Uterus (tissue), 4 donors: Measurements from ENCODE around the gene GALNT12. TPM values are rescaled to one million over a fixed set of nuclear protein-coding genes. Genes with fewer than 3 reads are reported as not detected.

Experiments used
- DNase-seq, 2 donors: peaks; one replicate each; pipeline ENCODE4 v3.0.0-alpha.2; 2019 to 2020
- H3K27ac ChIP-seq, 2 donors: fragments of 200-600 bp; sonication (generic); 1 replicate in 1 of 2; 2 replicates in 1 of 2; pipeline ENCODE4 v1.5.1; 2016 to 2018
- H3K27me3 ChIP-seq, 2 donors: fragments of 200-600 bp; sonication (generic); one replicate each; pipeline ENCODE4 v1.5.1; 2018 to 2019; ENCODE audit warnings: control low read depth in 1 of 2
- H3K36me3 ChIP-seq, 2 donors: fragments of 200-600 bp; sonication (generic); one replicate each; pipeline ENCODE4 v1.5.1; 2019; ENCODE audit warnings: control low read depth in 1 of 2
- H3K4me1 ChIP-seq, 2 donors: fragments of 200-600 bp; sonication (generic); one replicate each; pipeline ENCODE4 v1.5.1; 2018 to 2019; ENCODE audit warnings: control low read depth in 1 of 2
- H3K4me3 ChIP-seq, 2 donors: fragments of 200-600 bp; sonication (generic); 1 replicate in 1 of 2; 2 replicates in 1 of 2; pipeline ENCODE4 v1.5.1; 2018 to 2019; ENCODE audit warnings: mild to moderate bottlenecking in 1 of 2
- H3K9me3 ChIP-seq, 2 donors: fragments of 200-600 bp; sonication (generic); one replicate each; pipeline ENCODE4 v1.5.1; 2019; ENCODE audit warnings: control low read depth in 1 of 2
- POLR2A ChIP-seq, 2 donors: fragments of 450-650 bp; IDR thresholded peaks; one replicate each; pipeline ENCODE4 v1.6.1; 2016; ENCODE audit warnings: antibody characterized with exemption in 2 of 2, mild to moderate bottlenecking in 1 of 2, moderate library complexity in 1 of 2
- intact Hi-C: fragments of 100-400 bp; cut with DNase I; formaldehyde crosslinking; loops from one replicate; pipeline ENCODE4 v1.15.1; 2023; ENCODE audit warnings: low total_unique reads
- total RNA-seq, 4 donors: library from RNA; depleted of rRNA in 3 of 4; stranded (reverse); fragments of >200 nt in 3 of 4; gene quantifications; one replicate each; pipeline versions ENCODE4 v1.1.0 to v1.2.4, GENCODE V29; 2014 to 2023
- TF ChIP-seq, protein P1 (sequence below), 4 experiments: fragments of 200-600 bp in 2 of 4; fragments of 450-650 bp in 2 of 4; sonication (generic) in 2 of 4; IDR thresholded peaks; one replicate each; pipeline ENCODE4 v1.5.1; 2016 to 2019; ENCODE audit warnings: antibody characterized with exemption in 4 of 4, mild to moderate bottlenecking in 2 of 4, moderate library complexity in 1 of 4
- donor health status: DM: yes; HTN: yes; CAD: no.

Gene GALNT12
- total RNA-seq, 4 donors from 2014 or later, result 0.29 to 9.3 (median 2.5) TPM; not detected in 1

GRCh38 chr9:98834386-98834785 lies 26.9 kb downstream of the GALNT12 start:
- H3K36me3 ChIP-seq, result no peaks in the 10 kb centered on the region
- no peaks in the 10 kb centered on the region for H3K27me3 ChIP-seq
- no peaks in the 10 kb centered on the region for H3K9me3 ChIP-seq
- no peaks in the 10 kb centered on the region for H3K4me1 ChIP-seq
- no peak for TF ChIP-seq POLR2A (IDR thresholded peaks at IDR 0.05)
- TF ChIP-seq, protein P1, sequence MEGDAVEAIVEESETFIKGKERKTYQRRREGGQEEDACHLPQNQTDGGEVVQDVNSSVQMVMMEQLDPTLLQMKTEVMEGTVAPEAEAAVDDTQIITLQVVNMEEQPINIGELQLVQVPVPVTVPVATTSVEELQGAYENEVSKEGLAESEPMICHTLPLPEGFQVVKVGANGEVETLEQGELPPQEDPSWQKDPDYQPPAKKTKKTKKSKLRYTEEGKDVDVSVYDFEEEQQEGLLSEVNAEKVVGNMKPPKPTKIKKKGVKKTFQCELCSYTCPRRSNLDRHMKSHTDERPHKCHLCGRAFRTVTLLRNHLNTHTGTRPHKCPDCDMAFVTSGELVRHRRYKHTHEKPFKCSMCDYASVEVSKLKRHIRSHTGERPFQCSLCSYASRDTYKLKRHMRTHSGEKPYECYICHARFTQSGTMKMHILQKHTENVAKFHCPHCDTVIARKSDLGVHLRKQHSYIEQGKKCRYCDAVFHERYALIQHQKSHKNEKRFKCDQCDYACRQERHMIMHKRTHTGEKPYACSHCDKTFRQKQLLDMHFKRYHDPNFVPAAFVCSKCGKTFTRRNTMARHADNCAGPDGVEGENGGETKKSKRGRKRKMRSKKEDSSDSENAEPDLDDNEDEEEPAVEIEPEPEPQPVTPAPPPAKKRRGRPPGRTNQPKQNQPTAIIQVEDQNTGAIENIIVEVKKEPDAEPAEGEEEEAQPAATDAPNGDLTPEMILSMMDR (IDR thresholded peaks at IDR 0.05), result no peak
- intact Hi-C loops, result no loop called here
- H3K4me3 ChIP-seq, result no peak overlapping the region
- H3K27ac ChIP-seq, result no peak overlapping the region
- no peak for DNase-seq

DNA sequence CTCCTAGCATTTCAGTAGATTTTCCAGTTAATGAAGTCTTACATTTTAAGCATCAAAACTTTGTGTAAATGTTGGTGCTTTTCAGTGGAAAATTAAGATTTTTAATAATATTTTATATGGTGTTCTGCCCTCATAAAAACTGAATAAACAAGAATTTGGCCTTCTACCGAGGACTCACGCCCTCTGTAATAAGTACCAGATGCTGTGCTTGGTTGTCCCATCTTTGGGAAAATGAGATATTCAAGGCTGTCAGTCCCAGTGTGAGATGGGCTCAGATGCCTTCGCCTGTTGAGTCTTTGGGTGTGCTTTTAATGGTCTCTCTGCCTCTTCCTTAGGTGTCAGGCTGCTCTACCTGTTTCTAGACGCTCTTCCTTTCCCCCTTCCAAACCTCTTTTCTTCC lies 28.7 kb downstream of the GALNT12 start:
- H3K27ac ChIP-seq, result no peak overlapping the region
- no peaks in the 10 kb centered on the region for H3K9me3 ChIP-seq
- H3K4me1 ChIP-seq, result no peaks in the 10 kb centered on the region
- H3K36me3 ChIP-seq, result no peaks in the 10 kb centered on the region
- no peak for DNase-seq
- H3K27me3 ChIP-seq, result no peaks in the 10 kb centered on the region
- intact Hi-C loops, result no loop called here
- H3K4me3 ChIP-seq, result no peak overlapping the region
- TF ChIP-seq, protein P1 (IDR thresholded peaks at IDR 0.05), result no peak
- no peak for TF ChIP-seq POLR2A (IDR thresholded peaks at IDR 0.05)

GRCh38 chr9:98837516-98837915 lies 30.0 kb downstream of the GALNT12 start:
- intact Hi-C loops, result no loop called here
- TF ChIP-seq POLR2A (IDR thresholded peaks at IDR 0.05), result no peak
- TF ChIP-seq, protein P1 (IDR thresholded peaks at IDR 0.05), result no peak
- no peaks in the 10 kb centered on the region for H3K4me1 ChIP-seq
- no peaks in the 10 kb centered on the region for H3K27me3 ChIP-seq
- H3K36me3 ChIP-seq, result no peaks in the 10 kb centered on the region
- no peak overlapping the region for H3K27ac ChIP-seq
- DNase-seq, result no peak
- no peak overlapping the region for H3K4me3 ChIP-seq
- no peaks in the 10 kb centered on the region for H3K9me3 ChIP-seq

GRCh38 chr9:98838155-98838867 lies 30.8 kb downstream of the GALNT12 start:
- TF ChIP-seq, protein P1 (IDR thresholded peaks at IDR 0.05), result no peak
- no peak for TF ChIP-seq POLR2A (IDR thresholded peaks at IDR 0.05)

GRCh38 chr9:98838868-98839565 lies 31.5 kb downstream of the GALNT12 start:
- no peaks in the 10 kb centered on the region for H3K27me3 ChIP-seq
- no peaks in the 10 kb centered on the region for H3K4me1 ChIP-seq
- no peak for DNase-seq
- TF ChIP-seq POLR2A (IDR thresholded peaks at IDR 0.05), result no peak
- TF ChIP-seq, protein P1 (IDR thresholded peaks at IDR 0.05), result no peak
- no peaks in the 10 kb centered on the region for H3K9me3 ChIP-seq
- no peak overlapping the region for H3K27ac ChIP-seq
- H3K4me3 ChIP-seq, result no peak overlapping the region
- intact Hi-C loops, result no loop called here
- no peaks in the 10 kb centered on the region for H3K36me3 ChIP-seq

More at GRCh38 chr9:98838155-98838867, 30.8 kb downstream of the GALNT12 start:
- intact Hi-C loops, result no loop called here
- Histone ChIP-seq H3K36me3 (no peaks in the 10 kb centered on the region), H3K27me3 (no peaks in the 10 kb centered on the region), H3K9me3 (no peaks in the 10 kb centered on the region), H3K4me3 (no peak overlapping the region), H3K27ac (no peak overlapping the region), H3K4me1 (no peaks in the 10 kb centered on the region)
- no peak for DNase-seq
